Stimulated activated CD8-positive, alpha-beta memory T cell treated with anti-CD3 and anti-CD28 coated beads, Interleukin-7, amount 100 ng/mL, for 4 hours (primary cell): ENCODE results near the gene MAGEB10.
"Not testable (repeated sequence)": the region's sequence is repeated elsewhere in the genome, so short reads cannot be mapped to it uniquely, and the experiment has no call there.

ENCODE experiments used
- DNase-seq, 2 donors: peaks; one replicate each; pipeline ENCODE4 v3.0.0-alpha.2; 2020; ENCODE audit warnings: low read depth in 2 of 2

MAGEB10 gene, protein sequence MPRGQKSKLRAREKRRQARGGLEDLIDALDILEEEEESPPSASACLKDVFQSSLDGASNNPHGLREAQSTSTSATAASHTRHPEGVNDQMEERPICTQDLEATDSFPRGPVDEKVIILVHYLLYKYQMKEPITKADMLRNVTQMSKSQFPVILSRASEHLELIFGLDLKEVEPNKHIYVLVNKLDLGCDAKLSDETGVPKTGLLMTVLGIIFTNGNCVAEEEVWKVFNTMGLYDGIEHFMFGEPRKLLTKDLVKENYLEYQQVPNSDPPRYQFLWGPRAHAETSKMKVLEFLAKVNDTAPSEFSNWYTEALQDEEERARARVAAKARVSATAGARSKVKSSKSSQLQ

DNA sequence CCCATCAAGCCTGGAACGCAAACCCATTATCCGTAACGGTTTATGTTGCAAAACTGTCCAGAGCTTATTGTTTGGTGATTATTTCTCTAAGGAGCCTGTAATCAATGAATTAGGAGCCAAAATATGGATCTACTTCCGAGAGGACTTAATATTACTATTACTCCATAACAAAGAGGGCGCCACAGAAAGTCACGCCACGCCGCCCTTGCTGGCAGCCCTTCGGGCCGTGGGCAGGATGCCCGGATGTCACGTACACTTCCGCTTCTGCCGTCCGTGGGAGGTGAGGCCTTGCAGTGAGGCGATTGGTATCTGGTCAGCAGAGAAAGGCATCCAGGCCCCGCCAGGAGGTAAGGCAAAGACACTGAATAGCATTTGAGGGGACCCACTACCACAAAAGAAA lies at the start of gene MAGEB10:
TSS of gene MAGEB10 (plus strand) at position 301 of the 400 bp plus-strand sequence. CDS start 13,317 bp downstream, outside the sequence.
- no peak for DNase-seq

DNA sequence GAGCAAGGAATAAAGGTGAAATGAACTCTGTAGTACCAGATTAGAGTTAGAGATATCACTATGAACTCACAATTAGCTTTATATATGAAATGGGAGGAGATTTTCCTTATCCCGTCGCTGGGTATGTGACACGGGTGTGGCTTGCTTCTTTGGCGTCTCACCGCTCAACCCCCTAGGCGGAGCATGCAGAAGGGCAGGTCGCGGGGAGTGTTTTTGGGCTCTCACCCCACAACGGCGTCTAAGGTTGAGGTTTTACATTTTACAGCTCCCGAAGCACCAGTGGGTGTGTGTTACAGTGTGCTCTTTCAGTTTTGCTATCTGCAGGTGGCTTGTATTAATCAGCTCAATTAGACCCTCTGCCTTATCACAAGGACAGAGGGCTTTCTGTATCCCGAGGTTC lies 42.1 kb upstream of the MAGEB10 start:
- DNase-seq: no peak

DNA sequence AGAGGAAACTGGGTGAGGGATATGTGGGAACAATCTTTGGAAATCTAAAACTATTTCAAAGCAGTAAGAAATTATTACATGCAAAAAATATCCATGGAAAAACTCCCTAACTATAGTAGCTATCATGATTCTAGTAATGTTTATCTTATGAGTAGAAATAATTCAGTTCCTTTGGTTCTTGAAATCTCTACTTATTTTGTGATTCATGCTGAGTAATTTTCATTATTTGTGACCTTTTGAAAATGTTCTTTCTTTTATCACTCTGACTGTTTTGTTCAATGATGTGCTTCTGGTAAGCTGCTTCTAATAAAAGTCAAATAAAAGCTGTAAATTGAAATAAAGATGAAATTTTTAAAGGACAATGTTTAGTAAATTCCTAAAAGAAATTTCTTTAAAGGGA lies 40.4 kb upstream of the MAGEB10 start:
- no peak for DNase-seq

DNA sequence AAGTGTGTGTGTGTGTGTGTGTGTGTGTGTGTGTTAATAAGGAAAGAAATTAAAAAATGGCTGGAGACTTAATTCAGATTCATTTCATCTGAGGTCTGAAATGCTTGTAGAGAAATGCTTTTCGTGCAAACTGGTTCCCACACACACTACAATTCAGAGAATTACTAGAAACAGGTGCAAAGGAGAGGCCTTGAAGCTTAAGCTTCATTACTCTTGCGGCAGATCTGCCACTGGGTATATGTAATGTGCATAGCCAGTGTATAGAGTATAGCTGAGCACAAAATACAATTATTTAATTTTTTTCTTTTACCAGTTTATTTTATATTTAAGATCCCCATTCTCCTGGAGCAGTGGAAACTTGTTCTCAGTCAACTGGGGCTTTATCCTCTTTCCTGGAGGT lies 31.8 kb upstream of the MAGEB10 start:
- DNase-seq: no peak

DNA sequence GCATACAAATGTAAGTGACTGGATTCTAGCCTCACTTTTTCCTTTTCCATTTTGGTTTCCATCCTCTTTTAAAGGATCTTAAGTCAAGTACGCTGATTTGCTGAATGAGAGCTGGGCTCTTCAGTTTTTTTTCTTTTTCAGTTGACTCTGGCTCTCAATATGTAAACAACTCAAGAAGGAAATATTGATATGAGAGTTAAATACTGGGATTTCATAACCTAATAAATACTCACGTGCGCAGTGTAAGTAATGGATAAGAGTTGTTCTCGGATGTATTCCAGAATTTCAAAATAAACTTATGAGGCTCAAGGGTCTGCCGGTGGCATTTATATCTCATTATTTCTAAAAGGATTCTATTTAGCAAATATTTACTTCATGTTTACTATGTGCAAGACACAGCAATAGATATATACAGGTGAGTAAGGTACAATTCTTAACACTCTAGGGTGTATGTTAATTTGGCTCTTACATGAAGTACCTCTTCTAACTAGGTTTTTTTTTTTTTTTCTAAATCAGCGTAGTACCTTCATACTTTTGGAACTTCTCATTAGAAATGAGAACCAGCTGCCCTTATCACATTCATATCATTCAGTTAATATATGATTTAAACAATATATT lies 11.0 kb upstream of the MAGEB10 start:
- DNase-seq: no peak

DNA sequence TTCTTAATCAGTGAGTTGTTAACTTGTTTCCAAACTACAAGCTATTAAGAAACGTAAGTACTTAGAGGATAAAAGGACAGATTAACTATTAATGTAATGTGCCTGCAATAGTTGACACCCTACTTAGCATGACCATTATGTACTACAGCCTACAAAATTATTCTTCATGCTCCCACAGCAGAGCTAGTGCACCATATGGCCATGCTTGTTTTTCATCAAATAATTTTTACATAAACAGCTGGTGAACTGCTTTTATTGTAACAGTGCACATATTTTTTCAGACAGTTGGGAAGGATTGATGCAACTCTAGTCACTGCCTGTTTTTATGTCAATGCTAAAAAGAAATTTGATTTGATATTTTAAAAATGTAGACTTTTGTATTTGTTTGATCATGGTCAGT lies 10.2 kb upstream of the MAGEB10 start:
- no peak for DNase-seq

DNA sequence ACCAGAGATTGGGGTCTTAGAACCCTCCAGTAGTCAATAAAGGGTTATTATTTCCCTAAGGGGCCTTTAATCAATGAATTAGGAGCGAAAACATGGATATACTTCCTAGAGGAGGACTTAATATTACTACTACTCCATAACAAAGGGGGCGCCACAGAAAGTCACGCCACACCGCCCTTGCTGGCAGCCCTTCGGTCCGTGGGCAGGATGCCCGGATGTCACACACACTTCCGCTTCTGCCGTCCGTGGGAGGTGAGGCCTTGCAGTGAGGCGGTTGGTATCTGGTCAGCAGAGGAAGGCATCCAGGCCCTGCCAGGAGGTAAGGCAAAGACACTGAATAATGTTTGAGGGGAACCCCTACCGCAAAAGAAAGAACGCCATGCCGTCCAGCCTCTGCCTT lies 436 bp downstream of the MAGEB10 start:
- no peak for DNase-seq

DNA sequence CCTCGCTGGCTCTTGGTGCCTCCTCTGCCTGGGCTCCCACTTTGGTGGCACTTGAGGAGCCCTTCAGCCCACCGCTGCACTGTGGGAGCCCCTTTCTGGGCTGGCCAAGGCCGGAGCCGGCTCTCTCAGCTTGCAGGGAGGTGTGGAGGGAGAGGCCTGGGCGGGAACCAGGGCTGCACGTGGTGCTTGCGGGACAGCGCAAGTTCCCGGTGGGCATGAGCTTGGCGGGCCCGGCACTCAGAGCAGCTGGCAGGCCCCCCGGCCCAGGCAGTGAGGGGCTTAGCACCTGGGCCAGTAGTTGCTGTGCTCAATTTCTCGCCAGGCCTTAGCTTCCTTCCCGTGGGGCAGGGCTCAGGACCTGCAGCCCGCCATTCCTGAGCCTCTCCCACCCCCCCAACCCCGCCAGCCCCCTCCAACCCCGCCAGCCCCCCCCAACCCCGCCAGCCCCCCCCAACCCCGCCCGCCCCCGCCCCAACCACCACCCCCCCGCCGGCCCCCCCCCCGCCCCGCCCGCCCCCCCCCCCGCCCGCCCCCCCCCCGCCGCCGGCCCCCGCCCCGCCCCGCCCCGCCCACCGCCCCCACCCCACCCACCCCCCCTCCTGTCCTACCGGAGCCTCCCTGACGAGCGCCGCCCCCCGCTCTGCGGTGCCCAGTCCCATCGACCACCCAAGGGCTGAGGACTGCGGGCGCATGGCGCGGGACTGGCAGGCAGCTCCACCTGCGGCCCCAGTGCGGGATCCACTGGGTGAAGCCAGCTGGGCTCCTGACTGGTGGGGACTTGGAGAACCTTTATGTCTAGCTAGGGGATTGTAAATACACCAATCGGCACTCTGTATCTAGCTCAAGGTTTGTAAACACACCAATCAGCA lies 1.4 kb downstream of the MAGEB10 start:
- not testable (repeated sequence) for DNase-seq

DNA sequence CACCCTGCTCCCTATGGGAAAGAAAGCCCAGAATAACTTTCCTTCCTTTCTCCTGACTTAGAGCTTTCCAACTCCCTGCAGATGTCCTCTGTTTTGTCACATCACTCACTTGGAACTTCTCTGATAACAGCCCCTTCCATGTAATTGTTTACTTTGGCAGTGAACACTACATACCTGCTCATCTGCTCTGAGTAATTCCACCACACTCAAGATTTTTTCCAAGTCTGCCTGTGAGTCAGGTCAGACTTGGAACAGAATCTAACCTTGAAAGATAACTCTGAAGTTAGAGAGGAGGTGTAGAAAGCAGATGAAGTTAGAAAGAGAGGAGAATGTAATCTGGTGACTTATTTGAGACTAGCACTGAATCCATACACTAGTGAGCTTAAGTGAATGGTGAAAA lies 7.4 kb downstream of the MAGEB10 start:
- no peak for DNase-seq

DNA sequence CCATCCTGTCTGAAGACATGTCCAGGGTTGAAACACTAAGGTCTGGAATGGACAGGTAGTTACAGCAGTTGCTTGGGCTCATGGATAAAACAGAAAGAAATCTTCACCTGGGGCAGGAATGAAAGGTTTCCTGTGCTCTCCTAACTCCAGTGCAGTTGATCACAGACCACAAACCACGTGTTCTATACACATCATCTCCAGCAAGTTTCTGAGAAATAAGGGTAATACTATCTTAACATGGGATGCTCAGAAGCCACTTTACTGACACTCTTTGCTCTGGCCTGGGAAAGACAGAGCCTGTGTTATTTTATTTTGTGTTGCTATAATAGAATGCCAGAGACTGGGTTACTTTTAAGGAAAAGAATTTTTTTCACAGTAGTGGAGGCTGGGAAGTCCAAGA lies 16.0 kb downstream of the MAGEB10 start:
- no peak for DNase-seq

DNA sequence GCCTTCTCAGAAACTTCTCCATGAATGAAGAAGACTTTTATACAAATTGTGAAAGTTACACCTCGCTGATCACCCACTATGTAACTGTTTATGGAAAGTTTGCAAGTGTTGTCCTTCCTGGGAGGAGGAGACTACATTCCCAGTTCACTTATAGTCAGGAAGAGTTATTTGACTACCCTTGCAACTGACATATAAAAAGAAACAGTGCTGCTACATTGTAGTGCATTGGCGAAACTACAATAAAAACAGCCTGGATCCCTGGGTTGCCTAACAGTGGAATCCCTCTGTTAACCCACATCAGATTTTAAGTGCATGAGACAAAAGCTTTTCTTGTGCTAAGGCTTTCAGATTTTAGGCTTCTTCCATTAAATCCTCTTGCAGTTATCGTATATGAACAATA lies 30.4 kb downstream of the MAGEB10 start:
- no peak for DNase-seq

DNA sequence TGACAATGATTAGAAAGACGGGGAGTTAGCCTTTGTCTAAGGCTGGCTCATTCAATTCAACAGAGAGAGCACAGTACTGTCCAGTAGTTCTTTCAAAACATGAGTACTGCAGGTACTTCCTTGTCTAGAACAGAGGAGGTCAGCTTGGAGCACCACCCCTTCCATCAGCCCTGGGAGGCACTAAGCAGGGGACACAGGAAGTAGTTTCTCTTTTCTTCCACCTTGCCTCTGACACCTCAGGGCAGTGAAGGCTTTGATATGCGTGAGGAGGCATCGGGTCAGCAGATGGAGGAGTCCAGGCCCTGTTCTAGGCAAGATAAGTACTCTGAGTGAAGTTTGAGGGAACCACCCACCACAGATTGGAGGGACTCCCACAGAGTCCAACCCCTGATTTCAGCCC lies 33.1 kb downstream of the MAGEB10 start:
- no peak for DNase-seq

DNA sequence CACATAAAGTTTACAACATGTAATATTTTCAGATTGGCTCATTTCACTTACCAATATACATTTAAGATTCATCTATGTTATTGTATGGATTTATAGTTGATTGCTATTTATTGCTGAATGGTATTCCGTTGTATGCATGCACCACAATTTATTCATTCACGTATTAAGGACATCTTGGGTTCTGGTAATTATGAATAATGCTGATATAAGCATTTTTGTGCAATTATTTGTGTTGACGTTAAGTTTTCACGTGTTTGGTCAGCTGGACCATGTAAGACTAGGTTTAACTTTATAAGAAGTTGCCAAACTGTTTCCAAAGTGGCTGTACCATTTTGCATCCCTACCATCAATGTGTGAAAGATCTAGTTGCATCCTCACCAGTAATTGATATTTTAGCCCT lies 35.1 kb downstream of the MAGEB10 start:
- no peak for DNase-seq

DNA sequence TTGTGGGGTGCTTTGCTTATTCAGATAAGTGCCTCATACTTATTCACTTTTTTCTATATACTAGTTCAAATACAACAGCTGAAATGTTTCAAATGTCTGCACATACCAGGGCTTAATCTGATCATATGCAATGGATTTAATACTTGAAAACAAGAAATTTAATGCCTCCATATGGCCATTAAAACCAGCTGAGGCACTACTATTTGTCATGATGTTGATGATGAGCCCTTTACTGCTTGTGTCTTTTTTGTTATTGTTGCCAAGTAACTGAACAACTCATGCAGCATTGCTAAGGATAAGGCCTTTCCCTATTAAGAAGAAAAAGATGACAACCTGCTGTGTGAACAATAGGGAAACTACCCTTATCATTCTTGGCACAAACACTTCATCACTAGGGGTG lies 52.5 kb downstream of the MAGEB10 start:
- DNase-seq: no peak

DNA sequence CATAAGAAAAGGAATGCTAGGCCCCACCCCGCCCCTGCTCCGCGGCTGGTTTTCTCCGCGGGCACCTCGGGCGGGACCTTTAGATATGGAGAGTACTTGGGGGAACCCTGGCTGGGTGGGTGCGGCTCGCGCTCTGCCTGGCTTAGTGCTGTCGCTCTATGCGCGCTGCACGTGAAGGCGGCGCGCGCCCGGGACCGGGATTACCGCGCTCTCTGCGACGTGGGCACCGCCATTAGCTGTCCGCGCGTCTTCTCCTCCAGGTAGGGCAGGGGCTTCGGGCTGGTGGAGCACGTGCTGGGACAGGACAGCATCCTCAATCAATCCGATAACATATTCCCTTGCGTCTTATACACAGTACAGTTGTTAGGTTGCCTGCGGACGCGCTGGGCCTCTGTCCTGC lies 56.0 kb downstream of the MAGEB10 start:
- DNase-seq: no peak
